ENCODE results near the gene OR51V1.

The OR51V1 gene

DNA sequence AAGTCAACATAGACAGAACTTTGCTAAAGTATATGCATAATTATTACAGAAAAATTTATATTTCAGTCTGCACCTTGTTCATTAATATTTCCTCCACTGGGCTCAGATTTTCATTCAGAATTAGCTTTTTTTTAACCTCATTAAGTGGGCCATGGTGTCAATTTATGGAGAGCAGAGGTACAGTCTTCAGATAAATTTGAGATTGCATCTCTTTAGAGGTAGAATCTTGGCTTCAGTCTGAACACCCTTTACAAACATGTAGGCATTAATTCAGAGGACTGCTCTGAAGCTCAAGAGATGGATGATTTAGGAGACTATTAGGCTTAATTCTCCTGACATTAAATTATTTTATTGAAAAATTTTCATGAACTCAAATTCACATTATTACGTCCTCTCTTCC lies 29.8 kb upstream of the OR51V1 start:
- no peak for FAIRE-seq
- DNase-seq (ENCODE audit: insufficient read length, low spot score): no peak
- TF ChIP-seq, protein P1, sequence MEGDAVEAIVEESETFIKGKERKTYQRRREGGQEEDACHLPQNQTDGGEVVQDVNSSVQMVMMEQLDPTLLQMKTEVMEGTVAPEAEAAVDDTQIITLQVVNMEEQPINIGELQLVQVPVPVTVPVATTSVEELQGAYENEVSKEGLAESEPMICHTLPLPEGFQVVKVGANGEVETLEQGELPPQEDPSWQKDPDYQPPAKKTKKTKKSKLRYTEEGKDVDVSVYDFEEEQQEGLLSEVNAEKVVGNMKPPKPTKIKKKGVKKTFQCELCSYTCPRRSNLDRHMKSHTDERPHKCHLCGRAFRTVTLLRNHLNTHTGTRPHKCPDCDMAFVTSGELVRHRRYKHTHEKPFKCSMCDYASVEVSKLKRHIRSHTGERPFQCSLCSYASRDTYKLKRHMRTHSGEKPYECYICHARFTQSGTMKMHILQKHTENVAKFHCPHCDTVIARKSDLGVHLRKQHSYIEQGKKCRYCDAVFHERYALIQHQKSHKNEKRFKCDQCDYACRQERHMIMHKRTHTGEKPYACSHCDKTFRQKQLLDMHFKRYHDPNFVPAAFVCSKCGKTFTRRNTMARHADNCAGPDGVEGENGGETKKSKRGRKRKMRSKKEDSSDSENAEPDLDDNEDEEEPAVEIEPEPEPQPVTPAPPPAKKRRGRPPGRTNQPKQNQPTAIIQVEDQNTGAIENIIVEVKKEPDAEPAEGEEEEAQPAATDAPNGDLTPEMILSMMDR (IDR thresholded peaks at IDR 0.05; ENCODE audit: insufficient read depth, missing control alignments): no peak

DNA sequence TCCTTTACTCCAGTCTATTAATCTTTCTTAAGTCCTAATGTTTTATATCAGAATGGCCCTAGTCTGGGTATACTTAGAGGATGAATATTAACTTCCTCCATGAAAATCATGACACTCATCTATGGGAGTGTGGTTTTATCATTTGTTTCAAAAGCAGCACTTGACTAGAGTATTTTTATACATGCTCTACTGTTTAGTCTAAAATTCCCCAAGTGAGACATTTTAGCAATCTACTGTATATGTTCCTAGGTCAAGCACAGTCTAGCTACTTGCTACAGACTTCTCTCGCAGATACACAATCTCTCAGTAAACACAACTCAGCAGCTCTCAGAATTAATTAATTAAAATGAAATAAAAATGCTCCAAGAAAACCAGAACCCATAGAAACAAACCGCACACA lies 29.3 kb upstream of the OR51V1 start:
- TF ChIP-seq, protein P1 (IDR thresholded peaks at IDR 0.05; ENCODE audit: insufficient read depth, missing control alignments): no peak
- FAIRE-seq: no peak
- DNase-seq (ENCODE audit: insufficient read length, low spot score): no peak

DNA sequence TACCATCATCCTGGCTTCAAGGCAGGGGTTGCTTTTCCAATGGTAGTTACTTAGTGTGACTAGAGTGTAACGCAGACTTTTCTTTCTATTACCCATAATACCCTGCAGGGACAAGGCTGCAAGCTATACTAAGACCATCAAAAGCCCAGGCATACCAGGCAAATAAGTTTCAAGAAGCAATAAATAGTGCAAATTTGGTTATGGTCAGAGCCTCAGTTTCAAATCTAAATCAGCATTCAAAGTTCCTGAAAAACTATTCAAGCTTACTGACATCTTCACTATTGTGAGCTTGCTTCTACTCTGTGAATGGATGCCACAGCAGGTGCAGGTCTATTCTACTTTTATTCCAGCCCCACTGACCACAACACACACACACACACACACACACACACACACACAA lies 28.9 kb upstream of the OR51V1 start:
- DNase-seq (ENCODE audit: insufficient read length, low spot score): no peak
- no peak for FAIRE-seq
- TF ChIP-seq, protein P1 (IDR thresholded peaks at IDR 0.05; ENCODE audit: insufficient read depth, missing control alignments): no peak

DNA sequence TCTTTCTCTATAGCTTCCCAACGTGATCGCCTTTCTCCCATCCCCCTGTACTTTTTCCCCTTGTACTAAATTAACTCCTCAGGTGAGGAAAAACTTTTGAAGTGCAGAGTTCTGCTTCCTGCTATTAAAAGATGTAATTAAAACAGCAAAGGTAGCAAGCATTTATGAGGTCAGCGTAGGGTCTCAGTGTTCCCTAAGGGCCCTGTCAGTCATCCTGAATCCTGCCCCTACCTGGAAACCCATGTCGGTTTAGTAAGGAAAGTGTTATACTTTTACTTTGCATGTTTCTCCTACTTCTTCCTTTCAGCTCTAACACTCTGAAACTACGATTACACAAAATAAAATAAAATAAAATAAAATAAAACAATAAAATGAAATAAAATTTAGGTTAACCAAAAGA lies 27.6 kb upstream of the OR51V1 start:
- FAIRE-seq (no peak), DNase-seq (ENCODE audit: insufficient read length, low spot score) (no peak)
- TF ChIP-seq, protein P1 (IDR thresholded peaks at IDR 0.05; ENCODE audit: insufficient read depth, missing control alignments): no peak

GRCh38 chr11:5227681-5228080 lies 27.2 kb upstream of the OR51V1 start:
- DNase-seq (ENCODE audit: insufficient read length, low spot score) (no peak), FAIRE-seq (no peak)
- TF ChIP-seq, protein P1 (IDR thresholded peaks at IDR 0.05; ENCODE audit: insufficient read depth, missing control alignments): no peak

DNA sequence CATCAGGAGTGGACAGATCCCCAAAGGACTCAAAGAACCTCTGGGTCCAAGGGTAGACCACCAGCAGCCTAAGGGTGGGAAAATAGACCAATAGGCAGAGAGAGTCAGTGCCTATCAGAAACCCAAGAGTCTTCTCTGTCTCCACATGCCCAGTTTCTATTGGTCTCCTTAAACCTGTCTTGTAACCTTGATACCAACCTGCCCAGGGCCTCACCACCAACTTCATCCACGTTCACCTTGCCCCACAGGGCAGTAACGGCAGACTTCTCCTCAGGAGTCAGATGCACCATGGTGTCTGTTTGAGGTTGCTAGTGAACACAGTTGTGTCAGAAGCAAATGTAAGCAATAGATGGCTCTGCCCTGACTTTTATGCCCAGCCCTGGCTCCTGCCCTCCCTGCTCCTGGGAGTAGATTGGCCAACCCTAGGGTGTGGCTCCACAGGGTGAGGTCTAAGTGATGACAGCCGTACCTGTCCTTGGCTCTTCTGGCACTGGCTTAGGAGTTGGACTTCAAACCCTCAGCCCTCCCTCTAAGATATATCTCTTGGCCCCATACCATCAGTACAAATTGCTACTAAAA lies 26.3 kb upstream of the OR51V1 start, which contains the start of gene HBB:
Gene HBB (minus strand): TSS at position 340 of the 579 bp plus-strand sequence. CDS start 50 bp downstream, at position 290.
- DNase-seq (ENCODE audit: insufficient read length, low spot score): no peak
- TF ChIP-seq, protein P1 (IDR thresholded peaks at IDR 0.05; ENCODE audit: insufficient read depth, missing control alignments): no peak
- no peak for FAIRE-seq

DNA sequence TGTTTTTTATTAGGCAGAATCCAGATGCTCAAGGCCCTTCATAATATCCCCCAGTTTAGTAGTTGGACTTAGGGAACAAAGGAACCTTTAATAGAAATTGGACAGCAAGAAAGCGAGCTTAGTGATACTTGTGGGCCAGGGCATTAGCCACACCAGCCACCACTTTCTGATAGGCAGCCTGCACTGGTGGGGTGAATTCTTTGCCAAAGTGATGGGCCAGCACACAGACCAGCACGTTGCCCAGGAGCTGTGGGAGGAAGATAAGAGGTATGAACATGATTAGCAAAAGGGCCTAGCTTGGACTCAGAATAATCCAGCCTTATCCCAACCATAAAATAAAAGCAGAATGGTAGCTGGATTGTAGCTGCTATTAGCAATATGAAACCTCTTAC lies 25.0 kb upstream of the OR51V1 start:
- no peak for FAIRE-seq
- TF ChIP-seq, protein P1 (IDR thresholded peaks at IDR 0.05; ENCODE audit: insufficient read depth, missing control alignments): no peak
- no peak for DNase-seq (ENCODE audit: insufficient read length, low spot score)

Measured in D721Med (cell line).